GM12878 (cell line): ENCODE results near the gene NUDCD3. TPM values are rescaled to one million over a fixed set of nuclear protein-coding genes. Genes with fewer than 3 reads are reported as not detected.

Source experiments
- ATAC-seq: fragments of 200-7000 bp; cut with Tn5 transposase; 3 replicates; pipeline ENCODE4 v1.9.1; 2020; ENCODE audit warnings: mild to moderate bottlenecking, moderate library complexity
- BruUV-seq: library from RNA; stranded (reverse); fragments of 400-500 nt; replicated peaks from 2 replicates; lab custom pipeline; 2021; lab: Mats Ljungman, UMichigan
- CTCF ChIA-PET: fragments of 300-600 bp; sonication (Branson Sonifier 250); formaldehyde crosslinking; extraction: SDS; loops from one replicate; lab custom pipeline; 2021; ENCODE audit warnings: inconsistent platforms; lab: Yijun Ruan, JAX
- POLR2A ChIA-PET: fragments of 350-600 bp; formaldehyde crosslinking; extraction: SDS; loops from one replicate; lab custom pipeline; 2021; ENCODE audit warnings: inconsistent platforms; lab: Charles Lee
- RAD21 ChIA-PET: fragments of 300-600 bp; sonication (Branson Sonifier 250); formaldehyde crosslinking; loops from one replicate; lab custom pipeline; 2023; ENCODE audit warnings: antibody characterized with exemption; ENCODE audit not compliant: unreplicated experiment; lab: Charles Lee
- SMC1A ChIA-PET: fragments of 300-600 bp; sonication (Branson Sonifier 250); formaldehyde crosslinking; loops from one replicate; lab custom pipeline; 2023; ENCODE audit not compliant: unreplicated experiment, uncharacterized antibody; lab: Charles Lee
- DNase-seq: peaks from one replicate; pipeline ENCODE4 v3.0.0-alpha.2; 2011; ENCODE audit warnings: low read depth, low spot score
- FAIRE-seq: peaks from 3 replicates; lab custom pipeline; 2011; peaks lifted over from hg19 to GRCh38; lab: Jason Lieb, UNC
- H2AFZ ChIP-seq: 2 replicates; pipeline ENCODE4 v1.6.0; 2011; ENCODE audit warnings: low read depth, low read length, control low read depth; ENCODE audit not compliant: control insufficient read depth
- H3K27ac ChIP-seq: 2 replicates; pipeline ENCODE4 v1.5.1; 2011; ENCODE audit warnings: control low read depth; ENCODE audit not compliant: control insufficient read depth, insufficient read depth
- H3K27me3 ChIP-seq, 2 experiments: replicated peaks in 1 of 2; 2 replicates each; pipeline versions ENCODE4 v1.6.0 to v1.6.1; 2011; ENCODE audit warnings: low read length in 1 of 2; ENCODE audit not compliant: control insufficient read depth in 2 of 2, insufficient read depth in 2 of 2
- H3K36me3 ChIP-seq, 2 experiments: 2 replicates each; pipeline ENCODE4 v1.5.1; 2011; ENCODE audit warnings: low read length in 1 of 2; ENCODE audit not compliant: control insufficient read depth in 2 of 2, insufficient read depth in 2 of 2
- H3K4me1 ChIP-seq: 2 replicates; pipeline ENCODE4 v1.6.1; 2011; ENCODE audit warnings: mild to moderate bottlenecking, low read length, moderate library complexity, mixed read lengths; ENCODE audit not compliant: control insufficient read depth, insufficient read depth
- H3K4me2 ChIP-seq: 2 replicates; pipeline ENCODE4 v1.6.0; 2011; ENCODE audit warnings: control low read depth; ENCODE audit not compliant: control insufficient read depth, insufficient read depth
- H3K4me3 ChIP-seq: fragments of 200-600 bp; sonication (generic); 2 replicates; pipeline ENCODE4 v1.5.1; 2016
- H3K79me2 ChIP-seq: 2 replicates; pipeline ENCODE4 v1.6.0; 2011; ENCODE audit warnings: low read length; ENCODE audit not compliant: control insufficient read depth, insufficient read depth
- H3K9ac ChIP-seq: 2 replicates; pipeline ENCODE4 v1.8.0; 2011; ENCODE audit warnings: low read length, control low read depth, mixed read lengths; ENCODE audit not compliant: control insufficient read depth, insufficient read depth
- H3K9me3 ChIP-seq: replicated peaks from 3 replicates; pipeline ENCODE4 v1.5.1; 2011; ENCODE audit warnings: mild to moderate bottlenecking, low read length; ENCODE audit not compliant: control insufficient read depth, insufficient read depth
- H4K20me1 ChIP-seq: 2 replicates; pipeline ENCODE4 v1.6.0; 2011; ENCODE audit not compliant: control insufficient read depth, insufficient read depth
- FOXK2 ChIP-seq: fragments of 450-650 bp; IDR thresholded peaks from 2 replicates; pipeline ENCODE4 v1.6.1; 2017; ENCODE audit warnings: mild to moderate bottlenecking, moderate library complexity
- NFYB ChIP-seq: IDR thresholded peaks from 2 replicates; pipeline ENCODE4 v1.6.1; 2011; ENCODE audit warnings: low read depth, mild to moderate bottlenecking, low read length, improper control_type of control experiment, moderate library complexity; ENCODE audit not compliant: insufficient read depth
- TARDBP ChIP-seq: IDR thresholded peaks from 2 replicates; pipeline ENCODE4 v1.6.1; 2016; ENCODE audit warnings: borderline replicate concordance
- WGBS: methylation state at CpG from one replicate; pipeline ENCODE4 v1.1.6; 2016; ENCODE audit warnings: low lambda C conversion rate; ENCODE audit not compliant: insufficient replicate concordance, insufficient coverage; ENCODE audit errors: missing lambda C conversion rate; 5-methylcytosine and 5-hydroxymethylcytosine counted together
- in situ Hi-C: fragments of 300-500 bp; cut with MboI; formaldehyde crosslinking; loops from 9 replicates; pipeline ENCODE4 v1.14.3; 2018; ENCODE audit warnings: mixed read lengths
- intact Hi-C: fragments of 100-400 bp; cut with micrococcal nuclease; formaldehyde crosslinking; loops from one replicate; pipeline ENCODE4 v1.14.2; 2022; ENCODE audit not compliant: unreplicated experiment
- polyA plus RNA-seq, 11 experiments: library from polyadenylated mRNA; depleted of rRNA in 4 of 11; unstranded in 6 of 11; stranded (reverse) in 5 of 11; fragments of >200 nt; fragmentation: Nextera tagmentation in 4 of 11; fragmentation: Illumina TruSeq in 1 of 11; extraction: Ambion mirVana in 4 of 11; extraction: Trizol in 1 of 11; gene quantifications; 1 replicate in 1 of 11; 2 replicates in 10 of 11; pipeline versions ENCODE4 v1.2.1 to v1.2.3, GENCODE V29; 2011 to 2016; ENCODE audit warnings: inconsistent platforms in 2 of 11, missing spikeins in 2 of 11, low read depth in 1 of 11
- total RNA-seq, 4 experiments: library from RNA; depleted of rRNA in 3 of 4; stranded (reverse); fragments of >200 nt in 3 of 4; fragmentation: Illumina TruSeq in 1 of 4; extraction: Trizol in 1 of 4; gene quantifications; 2 replicates each; pipeline versions ENCODE4 v1.2.1 to v1.2.3, GENCODE V29; 2013 to 2021
- TF ChIP-seq, protein P1 (sequence below): fragments of 450-650 bp; conservative IDR thresholded peaks from 2 replicates; pipeline ENCODE4 v1.6.1; 2017; ENCODE audit warnings: mild to moderate bottlenecking, moderate library complexity

Gene NUDCD3
- total and polyA plus RNA-seq, 10 of the 15 experiments (the other 5 are each of a cell fraction or from before 2014, with no cell fraction given): 25.0 to 89.8 (median 46.4) TPM

- CTCF ChIA-PET: interaction anchor here (0.7 kb wide), 1 partner anchor 156 kb away, joined by 3 read pairs; no protein-coding TSS in a partner anchor
These were observed 93.4 kb downstream of the NUDCD3 start for GRCh38 chr7:44396931-44397545.

GRCh38 chr7:44396496-44396895 is 94.0 kb downstream of the NUDCD3 start:
- CTCF ChIA-PET: no interaction called here
- Histone ChIP-seq H3K27ac (no peak overlapping the region), H3K4me1 (no peaks in the 10 kb centered on the region), H3K9ac (no peak overlapping the region), H3K4me2 (no peak overlapping the region), H3K36me3 (peaks cover 17 to 18% of the 10 kb centered on the region in 2 experiments; a peak in 3 of 4 replicates), H4K20me1 (no peaks in the 10 kb centered on the region), H3K9me3 (no peaks in the 10 kb centered on the region), H3K27me3 (no peaks in the 10 kb centered on the region), H3K79me2 (no peaks in the 10 kb centered on the region), H2AFZ (no peak overlapping the region), H3K4me3 (no peak overlapping the region)
- TF ChIP-seq, protein P1, sequence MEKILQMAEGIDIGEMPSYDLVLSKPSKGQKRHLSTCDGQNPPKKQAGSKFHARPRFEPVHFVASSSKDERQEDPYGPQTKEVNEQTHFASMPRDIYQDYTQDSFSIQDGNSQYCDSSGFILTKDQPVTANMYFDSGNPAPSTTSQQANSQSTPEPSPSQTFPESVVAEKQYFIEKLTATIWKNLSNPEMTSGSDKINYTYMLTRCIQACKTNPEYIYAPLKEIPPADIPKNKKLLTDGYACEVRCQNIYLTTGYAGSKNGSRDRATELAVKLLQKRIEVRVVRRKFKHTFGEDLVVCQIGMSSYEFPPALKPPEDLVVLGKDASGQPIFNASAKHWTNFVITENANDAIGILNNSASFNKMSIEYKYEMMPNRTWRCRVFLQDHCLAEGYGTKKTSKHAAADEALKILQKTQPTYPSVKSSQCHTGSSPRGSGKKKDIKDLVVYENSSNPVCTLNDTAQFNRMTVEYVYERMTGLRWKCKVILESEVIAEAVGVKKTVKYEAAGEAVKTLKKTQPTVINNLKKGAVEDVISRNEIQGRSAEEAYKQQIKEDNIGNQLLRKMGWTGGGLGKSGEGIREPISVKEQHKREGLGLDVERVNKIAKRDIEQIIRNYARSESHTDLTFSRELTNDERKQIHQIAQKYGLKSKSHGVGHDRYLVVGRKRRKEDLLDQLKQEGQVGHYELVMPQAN: no peak
- no peak for TF ChIP-seq TARDBP
- DNase-seq: no peak
- FAIRE-seq: no peak
- intact Hi-C loops: no loop called here
- POLR2A ChIA-PET: no interaction called here
- SMC1A ChIA-PET: no interaction called here
- 92% methylated on average over 3 of the region's 3 CpGs for WGBS
- BruUV-seq: no TSS peak
- ATAC-seq: no peak
- RAD21 ChIA-PET: no interaction called here
- in situ Hi-C loops: no loop called here

More at GRCh38 chr7:44396931-44397545, 93.4 kb downstream of the NUDCD3 start:
- Histone ChIP-seq H3K79me2 (no peaks in the 10 kb centered on the region), H3K9ac (no peak overlapping the region), H3K4me1 (no peaks in the 10 kb centered on the region), H3K27ac (no peak overlapping the region), H4K20me1 (no peaks in the 10 kb centered on the region), H3K4me3 (no peak overlapping the region), H3K4me2 (no peak overlapping the region), H2AFZ (no peak overlapping the region), H3K36me3 (peaks cover 13 to 17% of the 10 kb centered on the region in 2 experiments; a peak in 3 of 4 replicates), H3K27me3 (no peaks in the 10 kb centered on the region), H3K9me3 (no peaks in the 10 kb centered on the region)
- no peak for DNase-seq
- 98% methylated on average over 8 of the region's 8 CpGs for WGBS
- no TSS peak for BruUV-seq
- ChIA-PET SMC1A (no interaction called here), POLR2A (no interaction called here), RAD21 (interaction anchor here (1.1 kb wide), 1 partner anchor 169 kb away, joined by 4 read pairs; no protein-coding TSS in a partner anchor)
- ATAC-seq: no peak
- intact Hi-C loops (no loop called here), in situ Hi-C loops (no loop called here)
- TF ChIP-seq FOXK2: no peak
- TF ChIP-seq NFYB: no peak
- no peak for FAIRE-seq
